LNCaP clone FGC (cell line): ENCODE measurements around the gene DEF6.

Experiments used
- DNase-seq: peaks from one replicate; pipeline ENCODE4 v3.0.0-alpha.2; 2011; ENCODE audit warnings: low read depth
- H3K4me3 ChIP-seq: 2 replicates; pipeline ENCODE4 v1.5.1; 2011; ENCODE audit warnings: mild to moderate bottlenecking, low read depth, low read length, control low read depth
- CTCF ChIP-seq: IDR thresholded peaks from 2 replicates; pipeline ENCODE4 v1.5.1; 2012; ENCODE audit warnings: mild to moderate bottlenecking; ENCODE audit not compliant: control insufficient read depth, insufficient read depth; ENCODE audit errors: extremely low read depth

The DEF6 gene

GRCh38 chr6:35294308-35294945 is 3.2 kb upstream of the DEF6 start:
- no peak for DNase-seq
- H3K4me3 ChIP-seq, result no peak overlapping the region
- peak; percentile 94 for TF ChIP-seq CTCF

- DNase-seq, result no peak
- H3K4me3 ChIP-seq, result no peak overlapping the region
- TF ChIP-seq CTCF, result no peak
Measured at GRCh38 chr6:35295036-35295435, 2.6 kb upstream of the DEF6 start.

- no peak overlapping the region for H3K4me3 ChIP-seq
- TF ChIP-seq CTCF, result no peak
- no peak for DNase-seq
Measured at GRCh38 chr6:35295521-35296315, 1.9 kb upstream of the DEF6 start.

- no peak for TF ChIP-seq CTCF
- H3K4me3 ChIP-seq, result peak overlapping the region; percentile 83
- DNase-seq, result no peak
Measured at GRCh38 chr6:35296931-35297600, 552 bp upstream of the DEF6 start.

- H3K4me3 ChIP-seq, result peak overlapping the region; percentile 83
- DNase-seq, result no peak
- no peak for TF ChIP-seq CTCF
Measured at GRCh38 chr6:35298625-35299140, 1.1 kb downstream of the DEF6 start.

- no peak for TF ChIP-seq CTCF
- no peak overlapping the region for H3K4me3 ChIP-seq
- DNase-seq, result no peak
Measured at GRCh38 chr6:35299674-35300073, 2.1 kb downstream of the DEF6 start.
